Thymus (tissue), 11 donors: ENCODE data around the gene SKOR2. TPM values are rescaled to one million over a fixed set of nuclear protein-coding genes. Genes with fewer than 3 reads are reported as not detected.

ENCODE experiments used
- DNase-seq, 9 donors: peaks; one replicate each; pipeline ENCODE4 v3.0.0-alpha.2; 2013; ENCODE audit warnings: low spot score in 9 of 9, low read depth in 6 of 9, missing footprints in 1 of 9
- H3K27ac ChIP-seq, 2 donors: one replicate each; pipeline ENCODE4 v1.5.1; 2013; ENCODE audit warnings: control low read depth in 1 of 2, low read depth in 1 of 2, low read length in 1 of 2, mild to moderate bottlenecking in 1 of 2, moderate library complexity in 1 of 2
- H3K27me3 ChIP-seq, 2 donors: one replicate each; pipeline ENCODE4 v1.5.1; 2013; ENCODE audit warnings: low read length in 1 of 2; ENCODE audit not compliant: control insufficient read depth in 2 of 2, insufficient read depth in 1 of 2
- H3K36me3 ChIP-seq, 2 donors: one replicate each; pipeline ENCODE4 v1.5.1; 2013; ENCODE audit warnings: low read length in 1 of 2, mild to moderate bottlenecking in 1 of 2, moderate library complexity in 1 of 2; ENCODE audit not compliant: control insufficient read depth in 2 of 2, insufficient read depth in 2 of 2
- H3K4me1 ChIP-seq, 2 donors: one replicate each; pipeline ENCODE4 v1.5.1; 2013; ENCODE audit warnings: low read length in 2 of 2; ENCODE audit not compliant: control insufficient read depth in 2 of 2, insufficient read depth in 2 of 2
- H3K4me3 ChIP-seq, 2 donors: one replicate each; pipeline ENCODE4 v1.5.1; 2013; ENCODE audit warnings: low read length in 2 of 2, control low read depth in 1 of 2, mild to moderate bottlenecking in 1 of 2
- H3K9me3 ChIP-seq, 2 donors: one replicate each; pipeline ENCODE4 v1.5.1; 2013; ENCODE audit warnings: low read length in 1 of 2, mild to moderate bottlenecking in 1 of 2; ENCODE audit not compliant: control insufficient read depth in 2 of 2, insufficient read depth in 1 of 2
- WGBS: extraction: QIAGEN DNeasy Blood & Tissue Kit; methylation state at CpG from one replicate; pipeline ENCODE4 v1.1.7; 2013; 5-methylcytosine and 5-hydroxymethylcytosine counted together
- polyA plus RNA-seq: library from polyadenylated mRNA; stranded (reverse); fragments of 200-250 nt; gene quantifications from one replicate; pipeline ENCODE4 v1.2.3, GENCODE V29; 2013
- total RNA-seq: library from RNA; stranded (reverse); fragments of 120-200 nt; gene quantifications from one replicate; pipeline ENCODE4 v1.2.4, GENCODE V29; 2013
- donor health status: healthy.

SKOR2 gene
- total and polyA plus RNA-seq, 2 donors: under 0.01 TPM; not detected in 1

DNA sequence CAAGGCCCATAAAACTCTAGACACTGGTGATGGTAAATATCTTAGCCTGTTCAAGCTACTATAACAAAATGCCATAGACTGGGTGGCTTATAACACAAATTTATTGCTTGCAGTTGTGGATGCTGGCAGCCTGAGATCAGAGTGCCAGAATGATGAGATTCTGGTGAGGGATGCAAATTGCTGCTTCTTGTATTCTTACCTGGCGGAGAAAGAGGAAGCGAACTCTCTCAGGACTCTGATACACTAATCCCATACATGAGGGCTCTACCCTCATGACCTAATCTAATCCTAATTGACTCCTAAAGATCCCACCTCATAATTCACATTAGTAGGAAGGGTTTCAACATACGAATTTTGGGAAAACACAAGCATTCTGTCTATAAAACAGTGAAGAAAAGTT lies 70.7 kb downstream of the SKOR2 start:
- no peak for DNase-seq
- H3K27me3 ChIP-seq: no peaks in the 10 kb centered on the region
- H3K4me1 ChIP-seq: no peaks in the 10 kb centered on the region
- peaks cover 4 to 9% of the 10 kb centered on the region in 2 donors for H3K9me3 ChIP-seq
- 92% methylated on average over 3 of the region's 3 CpGs for WGBS
- no peak overlapping the region for H3K4me3 ChIP-seq
- H3K36me3 ChIP-seq: no peaks in the 10 kb centered on the region
- no peak overlapping the region for H3K27ac ChIP-seq

DNA sequence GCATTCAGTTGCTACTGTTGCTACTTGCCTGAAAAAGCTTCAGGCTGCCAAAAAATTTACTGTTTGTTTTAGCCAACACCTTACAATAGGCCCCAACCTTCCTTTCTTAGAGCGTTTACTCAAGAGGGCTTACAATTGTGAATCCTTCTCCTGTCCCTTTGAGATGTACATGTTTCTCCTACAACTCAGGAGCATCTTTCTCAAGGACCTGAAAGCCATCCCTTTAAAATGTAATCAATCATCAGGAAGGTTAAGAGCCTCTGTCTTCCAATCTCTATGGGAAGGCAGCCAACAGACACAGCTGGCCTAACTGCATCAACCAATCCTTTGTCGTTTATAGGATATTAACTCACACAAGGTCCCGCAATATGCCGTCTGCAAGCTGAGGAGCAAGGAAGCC lies 71.9 kb downstream of the SKOR2 start:
- WGBS: 93% methylated on average over 4 of the region's 4 CpGs
- H3K9me3 ChIP-seq: peaks cover under 1% of the 10 kb centered on the region in 2 donors
- H3K4me1 ChIP-seq: no peaks in the 10 kb centered on the region
- no peak overlapping the region for H3K27ac ChIP-seq
- H3K4me3 ChIP-seq: no peak overlapping the region
- no peaks in the 10 kb centered on the region for H3K27me3 ChIP-seq
- DNase-seq: no peak
- H3K36me3 ChIP-seq: no peaks in the 10 kb centered on the region

DNA sequence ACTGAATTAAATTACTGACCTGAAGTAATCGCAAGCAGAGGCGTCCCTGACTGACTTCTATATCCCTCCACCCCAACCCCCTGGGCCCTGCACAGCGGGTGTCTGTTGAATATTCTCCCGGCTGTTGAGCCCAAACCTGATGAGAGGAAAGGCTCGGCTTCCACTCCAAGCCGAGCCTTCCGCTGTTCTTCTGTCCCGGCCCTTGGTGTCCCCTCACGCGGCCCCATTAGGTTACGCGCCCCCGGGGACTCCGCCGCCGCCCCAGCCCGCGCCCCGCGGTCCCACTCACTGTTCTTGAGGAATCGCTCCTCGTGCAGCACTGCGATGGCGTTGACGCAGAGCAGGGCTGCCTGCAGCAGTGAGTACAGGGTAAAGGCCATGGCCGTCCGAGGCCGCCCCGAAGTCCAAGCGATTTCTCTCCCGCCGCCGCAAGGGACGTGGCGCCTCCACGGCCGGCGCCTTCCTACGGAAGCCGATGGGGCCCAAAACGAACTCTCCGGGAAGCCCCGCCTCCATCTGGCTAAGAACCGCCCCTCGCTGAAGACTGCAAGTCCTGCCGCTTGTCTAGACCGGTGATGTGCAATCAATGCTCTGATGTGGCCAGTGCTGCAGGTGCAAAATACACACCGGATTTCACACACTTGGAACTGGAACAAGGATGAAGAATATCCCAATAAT lies 75.4 kb downstream of the SKOR2 start, which contains the start of gene IER3IP1:
Gene IER3IP1 (minus strand): TSS at position 467 of the 678 bp plus-strand sequence. CDS start 87 bp downstream, at position 380.
- H3K4me3 ChIP-seq: peak within 1 kb of the TSS; percentile 94 to 95
- H3K27ac ChIP-seq: peak within 1 kb of the TSS; percentile 49 to 54
- H3K9me3 ChIP-seq: no peaks in the 10 kb centered on the region
- under 1% methylated on average over 48 of the region's 48 CpGs for WGBS
- H3K36me3 ChIP-seq: no peaks in the 10 kb centered on the region
- H3K4me1 ChIP-seq: no peaks in the 10 kb centered on the region
- H3K27me3 ChIP-seq: no peaks in the 10 kb centered on the region
- DNase-seq: peak; percentile 61 to 93 (median 79)

DNA sequence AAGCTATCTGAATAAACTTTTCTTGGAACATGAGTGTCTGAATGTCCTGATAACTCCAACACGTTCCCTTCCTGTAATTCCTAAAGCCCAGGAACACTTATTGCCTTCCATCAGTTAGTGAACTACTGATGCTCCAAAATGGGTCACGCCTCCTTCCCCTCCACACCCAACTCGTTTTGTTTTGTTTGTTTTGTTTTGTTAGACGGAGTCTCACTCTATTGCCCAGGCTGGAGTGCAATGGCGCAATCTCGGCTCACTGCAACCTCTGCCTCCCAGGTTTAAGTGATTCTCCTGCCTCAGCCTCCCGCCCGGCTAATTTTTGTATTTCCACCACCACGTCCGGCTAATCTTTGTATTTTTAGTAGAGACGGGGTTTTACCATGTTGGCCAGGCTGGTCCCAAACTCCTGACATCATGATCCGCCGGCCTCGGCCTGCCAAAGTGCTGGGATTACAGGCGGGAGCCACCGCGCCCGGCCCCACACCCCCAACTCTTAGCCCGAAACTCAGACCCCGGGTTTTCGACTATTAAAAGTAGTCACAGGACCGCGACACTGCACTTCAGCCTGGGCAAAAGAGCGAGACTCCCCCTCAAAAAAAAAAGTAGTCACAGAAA lies 76.1 kb downstream of the SKOR2 start:
- 12% methylated on average over 24 of the region's 24 CpGs for WGBS
- Histone ChIP-seq H3K36me3 (no peaks in the 10 kb centered on the region), H3K27me3 (no peaks in the 10 kb centered on the region), H3K27ac (peak overlapping the region in 1 of 2 donors; percentile 49), H3K4me1 (no peaks in the 10 kb centered on the region), H3K9me3 (no peaks in the 10 kb centered on the region), H3K4me3 (peak overlapping the region; percentile 94 to 95)
- DNase-seq: no peak

DNA sequence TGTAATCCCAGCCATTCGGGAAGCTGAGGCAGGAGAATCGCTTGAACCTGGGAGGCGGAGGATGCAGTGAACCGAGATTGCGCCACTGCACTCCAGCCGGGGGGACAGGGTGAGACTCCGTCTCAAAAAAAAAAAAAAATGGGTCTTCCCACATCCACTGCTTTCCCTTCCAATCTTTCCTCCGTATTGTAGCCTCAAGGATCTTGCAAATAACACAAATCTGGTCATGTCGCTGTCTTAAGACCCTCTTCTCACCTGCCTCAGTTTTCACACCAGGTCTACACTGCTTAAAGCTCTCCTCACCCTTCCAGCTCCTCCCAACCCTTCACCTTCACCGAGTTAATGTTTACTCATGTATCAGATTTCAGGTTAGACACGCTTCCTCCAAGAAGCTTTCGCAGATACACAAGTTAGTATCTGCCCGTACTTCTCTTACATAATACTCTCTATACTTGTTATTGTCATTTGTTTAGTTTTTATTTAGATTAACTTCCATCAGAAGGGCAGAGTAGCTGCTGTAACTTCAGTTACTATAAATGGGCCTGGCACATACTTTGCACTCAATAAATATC lies 76.8 kb downstream of the SKOR2 start:
- H3K27ac ChIP-seq: no peak overlapping the region

DNA sequence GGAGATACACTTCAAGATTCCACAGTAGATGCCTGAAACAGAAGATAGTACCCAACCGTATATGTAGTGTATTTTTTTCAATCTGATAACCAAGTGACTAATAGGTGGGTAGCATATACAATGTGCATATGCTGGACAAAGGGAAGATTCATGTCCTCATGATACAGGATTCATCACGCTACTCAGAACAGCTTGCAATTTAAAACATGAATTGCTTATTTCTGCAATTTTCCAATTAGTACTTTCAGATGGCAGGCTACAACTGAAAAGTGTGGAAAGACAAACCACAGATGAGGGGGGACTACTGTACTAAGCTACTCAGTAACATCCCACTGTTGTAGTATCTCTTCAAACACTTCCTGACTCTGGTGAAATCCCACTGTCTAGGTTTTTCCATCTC lies 79.0 kb downstream of the SKOR2 start:
- no peak for DNase-seq
- H3K36me3 ChIP-seq: no peaks in the 10 kb centered on the region
- 97% methylated on average over 2 of the region's 2 CpGs for WGBS

More for the DNA sequence above, 76.8 kb downstream of the SKOR2 start:
- no peaks in the 10 kb centered on the region for H3K9me3 ChIP-seq
- 94% methylated on average over 13 of the region's 13 CpGs for WGBS
- H3K4me1 ChIP-seq: no peaks in the 10 kb centered on the region
- no peaks in the 10 kb centered on the region for H3K27me3 ChIP-seq
- no peaks in the 10 kb centered on the region for H3K36me3 ChIP-seq
- no peak overlapping the region for H3K4me3 ChIP-seq
- DNase-seq: no peak

DNA sequence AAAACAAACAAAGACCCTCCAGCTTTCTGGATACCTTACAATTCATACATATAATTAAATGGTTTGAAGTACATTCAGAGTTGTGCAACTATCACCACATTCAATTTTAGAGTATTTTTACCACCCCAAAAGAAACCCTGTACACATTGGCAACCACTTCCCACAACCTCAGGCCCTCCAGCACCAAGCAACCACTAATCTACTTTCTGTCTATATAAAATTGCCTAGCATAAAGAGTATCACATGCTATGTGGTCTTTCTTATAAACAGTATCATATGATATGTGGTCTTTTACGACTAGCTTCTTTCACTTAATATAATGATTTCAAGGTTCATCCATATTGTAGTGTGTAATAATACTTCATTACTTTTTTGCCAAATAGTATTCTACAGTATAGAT lies 82.5 kb downstream of the SKOR2 start:
- no peak overlapping the region for H3K27ac ChIP-seq
- no peak overlapping the region for H3K4me3 ChIP-seq
- 92% methylated on average over 1 of the region's 1 CpG for WGBS
- no peak for DNase-seq
- no peaks in the 10 kb centered on the region for H3K36me3 ChIP-seq
- H3K4me1 ChIP-seq: no peaks in the 10 kb centered on the region
- no peaks in the 10 kb centered on the region for H3K27me3 ChIP-seq
- no peaks in the 10 kb centered on the region for H3K9me3 ChIP-seq

More for the DNA sequence above, 79.0 kb downstream of the SKOR2 start:
- no peaks in the 10 kb centered on the region for H3K27me3 ChIP-seq
- no peaks in the 10 kb centered on the region for H3K4me1 ChIP-seq
- no peak overlapping the region for H3K4me3 ChIP-seq
- no peaks in the 10 kb centered on the region for H3K9me3 ChIP-seq
- no peak overlapping the region for H3K27ac ChIP-seq

DNA sequence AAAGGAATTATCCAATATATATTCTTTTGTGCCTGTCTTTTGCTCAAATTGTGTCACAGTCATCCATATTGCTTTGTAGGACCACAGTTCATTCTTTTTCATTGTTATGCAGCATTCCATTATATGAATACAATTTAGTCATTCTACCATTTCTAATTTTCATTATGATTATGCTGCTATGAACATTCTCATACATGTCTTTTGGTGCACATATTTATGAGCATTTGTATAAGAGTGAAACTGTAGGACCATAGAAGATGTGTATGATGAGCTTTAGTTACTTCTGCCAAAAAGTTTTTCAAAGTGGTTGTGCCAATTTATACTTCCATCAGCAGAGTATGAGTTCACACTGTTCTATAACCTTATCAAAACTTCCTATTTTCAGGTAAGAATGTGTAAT lies 83.0 kb downstream of the SKOR2 start:
- Histone ChIP-seq H3K27ac (no peak overlapping the region), H3K4me3 (no peak overlapping the region), H3K4me1 (no peaks in the 10 kb centered on the region), H3K9me3 (no peaks in the 10 kb centered on the region), H3K36me3 (no peaks in the 10 kb centered on the region), H3K27me3 (no peaks in the 10 kb centered on the region)
- DNase-seq: no peak

DNA sequence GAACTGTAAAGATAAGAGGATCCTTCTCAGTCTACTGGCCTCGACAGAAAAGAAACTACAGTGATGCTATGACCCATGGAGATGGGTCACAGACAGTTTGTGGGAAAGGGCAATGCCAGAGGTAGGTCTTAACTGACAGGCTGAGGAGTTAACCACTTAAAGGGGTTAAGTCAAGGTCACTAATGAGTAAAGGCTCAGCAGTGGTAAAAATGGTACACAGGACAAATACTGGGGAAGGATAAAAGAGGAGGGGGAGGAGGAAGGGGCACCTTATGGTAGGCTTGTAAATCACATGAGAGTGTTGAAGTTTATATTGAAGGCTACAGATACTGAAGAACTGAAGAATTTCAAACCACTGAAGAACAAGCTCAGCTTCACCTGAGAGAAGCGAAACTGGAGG lies 85.2 kb downstream of the SKOR2 start:
- Histone ChIP-seq H3K27ac (no peak overlapping the region), H3K27me3 (no peaks in the 10 kb centered on the region), H3K9me3 (no peaks in the 10 kb centered on the region), H3K4me1 (no peaks in the 10 kb centered on the region), H3K4me3 (no peak overlapping the region), H3K36me3 (no peaks in the 10 kb centered on the region)
- no peak for DNase-seq
- WGBS: over 99% methylated on average over 2 of the region's 2 CpGs
